GM12874 (cell line): Measurements from ENCODE around the gene SLC6A5.

ENCODE experiments used
- TF ChIP-seq, protein P1 (sequence below): IDR thresholded peaks from 2 replicates; pipeline ENCODE4 v1.5.1; 2011; ENCODE audit warnings: low read depth, mild to moderate bottlenecking, control low read depth, low read length, moderate library complexity; ENCODE audit not compliant: insufficient read depth

Gene SLC6A5

DNA sequence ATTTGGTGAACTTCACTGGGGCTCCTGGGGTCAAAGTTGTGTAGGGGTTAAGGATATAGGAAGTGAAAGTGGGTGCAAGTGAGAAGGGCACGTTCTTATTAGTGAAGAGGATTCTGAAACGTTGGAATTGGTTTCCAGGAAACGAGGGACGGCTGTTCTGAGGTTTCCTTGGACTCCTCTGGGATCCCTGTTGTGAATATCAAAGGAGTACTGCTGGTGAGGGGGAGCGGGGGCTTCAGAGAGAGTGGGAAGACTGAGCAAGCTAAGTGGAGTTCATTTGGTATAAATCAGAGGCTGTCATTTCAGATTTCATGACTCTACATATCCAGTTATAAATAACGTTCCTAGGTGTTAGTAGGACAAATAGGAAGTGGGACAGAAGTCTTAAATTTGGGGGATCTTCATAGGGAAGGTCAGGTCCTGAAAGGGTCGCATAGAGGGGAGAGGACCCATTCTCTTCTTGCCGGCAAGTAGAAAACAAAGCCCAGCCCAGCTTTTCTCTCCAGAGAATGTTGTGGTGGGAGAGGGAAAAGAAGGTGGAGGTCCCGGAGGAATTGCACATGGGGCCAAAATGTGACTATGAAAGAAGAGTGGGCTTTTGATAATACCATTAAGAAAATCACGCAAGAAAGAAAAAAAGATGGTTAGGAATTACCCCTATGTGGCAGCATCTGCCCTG lies 68.9 kb downstream of the SLC6A5 start:
- TF ChIP-seq, protein P1, sequence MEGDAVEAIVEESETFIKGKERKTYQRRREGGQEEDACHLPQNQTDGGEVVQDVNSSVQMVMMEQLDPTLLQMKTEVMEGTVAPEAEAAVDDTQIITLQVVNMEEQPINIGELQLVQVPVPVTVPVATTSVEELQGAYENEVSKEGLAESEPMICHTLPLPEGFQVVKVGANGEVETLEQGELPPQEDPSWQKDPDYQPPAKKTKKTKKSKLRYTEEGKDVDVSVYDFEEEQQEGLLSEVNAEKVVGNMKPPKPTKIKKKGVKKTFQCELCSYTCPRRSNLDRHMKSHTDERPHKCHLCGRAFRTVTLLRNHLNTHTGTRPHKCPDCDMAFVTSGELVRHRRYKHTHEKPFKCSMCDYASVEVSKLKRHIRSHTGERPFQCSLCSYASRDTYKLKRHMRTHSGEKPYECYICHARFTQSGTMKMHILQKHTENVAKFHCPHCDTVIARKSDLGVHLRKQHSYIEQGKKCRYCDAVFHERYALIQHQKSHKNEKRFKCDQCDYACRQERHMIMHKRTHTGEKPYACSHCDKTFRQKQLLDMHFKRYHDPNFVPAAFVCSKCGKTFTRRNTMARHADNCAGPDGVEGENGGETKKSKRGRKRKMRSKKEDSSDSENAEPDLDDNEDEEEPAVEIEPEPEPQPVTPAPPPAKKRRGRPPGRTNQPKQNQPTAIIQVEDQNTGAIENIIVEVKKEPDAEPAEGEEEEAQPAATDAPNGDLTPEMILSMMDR: no peak

DNA sequence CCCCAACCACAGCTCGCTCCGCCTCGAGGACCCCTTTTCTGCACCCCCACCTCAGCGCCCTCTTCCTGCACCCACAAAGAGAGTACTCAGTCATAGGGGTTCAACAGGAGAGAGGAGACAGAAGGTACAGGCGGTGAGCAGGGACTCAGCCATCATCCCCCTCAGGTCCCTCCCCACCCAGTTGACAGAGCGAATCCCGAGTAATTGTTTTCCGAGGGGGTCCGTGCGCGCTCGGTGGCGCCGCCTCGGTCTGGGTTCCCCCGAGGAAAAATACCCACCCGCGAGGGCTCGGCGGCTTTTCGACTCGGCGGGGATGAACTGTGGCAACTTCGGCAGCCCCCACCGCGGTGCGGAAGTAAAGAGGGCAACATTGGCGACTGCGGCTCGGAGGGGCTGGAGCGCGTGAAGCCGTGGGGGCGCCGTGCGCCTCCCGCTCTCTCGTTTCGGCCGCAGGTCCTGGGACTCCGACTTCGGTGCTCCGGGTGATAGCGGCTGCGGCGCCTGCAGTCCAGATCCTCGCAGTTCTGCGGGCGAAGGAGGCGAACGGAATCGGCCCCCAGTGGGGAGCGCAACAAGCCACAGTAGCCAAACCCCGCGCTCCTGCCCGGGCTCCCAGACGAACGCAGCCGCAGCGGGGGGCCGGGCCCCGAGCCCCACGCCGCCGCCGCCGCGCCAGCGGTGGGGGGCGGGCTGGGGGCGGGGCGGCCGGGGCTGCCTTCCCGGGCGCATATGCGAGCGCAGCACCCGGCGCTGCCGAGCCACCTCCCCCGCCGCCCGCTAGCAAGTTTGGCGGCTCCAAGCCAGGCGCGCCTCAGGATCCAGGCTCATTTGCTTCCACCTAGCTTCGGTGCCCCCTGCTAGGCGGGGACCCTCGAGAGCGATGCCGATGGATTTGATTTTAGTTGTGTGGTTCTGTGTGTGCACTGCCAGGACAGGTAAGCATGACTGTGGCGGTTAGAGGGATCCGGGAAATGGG lies 69.7 kb downstream of the SLC6A5 start, which contains the start of gene NELL1:
TSS of gene NELL1 (plus strand) at position 743 of the 976 bp plus-strand sequence.
- TF ChIP-seq, protein P1: no peak

DNA sequence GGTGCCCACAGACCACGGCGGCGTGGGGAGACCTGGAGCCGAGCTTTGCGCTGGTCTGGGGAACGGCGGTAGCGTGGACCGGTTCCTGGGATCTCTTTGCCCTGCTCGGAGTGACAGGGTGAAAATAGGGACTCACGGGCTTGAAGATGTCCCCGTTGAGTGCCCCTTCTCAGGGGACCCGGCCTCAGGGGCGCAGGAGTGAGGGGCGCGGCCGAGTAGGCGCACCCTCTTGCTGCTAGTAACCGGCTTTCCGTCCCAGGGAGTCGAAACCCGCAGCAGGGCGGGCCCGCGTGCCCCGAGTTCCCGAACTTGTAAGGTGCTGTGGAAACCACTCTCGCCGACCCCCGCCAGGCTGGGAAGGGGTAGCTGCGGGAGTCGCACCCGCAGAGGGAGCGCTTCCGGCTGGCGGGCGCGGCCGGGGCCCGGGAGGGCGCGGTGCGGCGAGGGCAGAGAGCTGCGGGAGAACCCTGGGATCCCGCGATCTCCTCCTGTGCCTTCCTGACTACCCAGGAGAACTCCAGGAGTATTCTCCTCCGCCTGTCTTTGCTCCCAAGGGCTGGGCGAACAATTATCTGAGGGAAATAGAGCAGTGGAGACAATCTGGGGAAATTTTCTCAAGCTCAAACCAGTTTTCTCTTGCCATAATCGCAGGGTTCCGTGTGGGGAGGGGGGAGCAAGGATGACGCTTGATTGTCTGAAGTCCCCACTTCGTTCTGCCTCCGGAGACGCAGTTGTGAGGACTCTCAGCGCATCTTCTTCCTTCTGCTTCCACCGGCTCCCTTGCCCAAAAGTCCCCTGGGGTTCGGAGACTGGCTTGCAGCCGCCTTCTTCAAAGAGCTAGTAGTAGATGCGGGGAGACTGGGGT lies 70.6 kb downstream of the SLC6A5 start:
- TF ChIP-seq, protein P1: no peak

DNA sequence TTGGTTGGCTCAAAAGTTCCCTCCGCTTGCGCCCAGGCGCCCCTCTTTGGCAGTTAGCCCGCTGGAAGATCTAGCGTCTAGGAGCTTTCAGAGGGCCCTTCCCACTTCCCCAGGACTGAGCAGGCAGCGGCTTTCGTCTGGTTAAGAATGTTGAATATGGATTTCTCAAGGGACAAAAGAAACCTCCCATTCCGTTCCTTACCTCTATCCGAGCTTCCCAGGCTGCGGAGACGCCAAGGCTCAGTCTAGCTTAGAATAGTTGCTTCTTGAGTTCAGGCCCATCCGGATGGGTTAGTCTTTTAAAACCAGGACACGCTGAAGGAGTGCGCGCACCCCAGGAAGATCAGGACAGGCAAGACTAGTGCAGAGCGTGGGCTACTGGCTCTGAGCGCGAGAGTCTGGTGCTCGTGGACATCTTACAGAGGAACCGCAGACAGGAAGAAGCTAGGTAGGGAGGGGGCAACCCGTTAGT lies 71.6 kb downstream of the SLC6A5 start:
- TF ChIP-seq, protein P1: no peak

DNA sequence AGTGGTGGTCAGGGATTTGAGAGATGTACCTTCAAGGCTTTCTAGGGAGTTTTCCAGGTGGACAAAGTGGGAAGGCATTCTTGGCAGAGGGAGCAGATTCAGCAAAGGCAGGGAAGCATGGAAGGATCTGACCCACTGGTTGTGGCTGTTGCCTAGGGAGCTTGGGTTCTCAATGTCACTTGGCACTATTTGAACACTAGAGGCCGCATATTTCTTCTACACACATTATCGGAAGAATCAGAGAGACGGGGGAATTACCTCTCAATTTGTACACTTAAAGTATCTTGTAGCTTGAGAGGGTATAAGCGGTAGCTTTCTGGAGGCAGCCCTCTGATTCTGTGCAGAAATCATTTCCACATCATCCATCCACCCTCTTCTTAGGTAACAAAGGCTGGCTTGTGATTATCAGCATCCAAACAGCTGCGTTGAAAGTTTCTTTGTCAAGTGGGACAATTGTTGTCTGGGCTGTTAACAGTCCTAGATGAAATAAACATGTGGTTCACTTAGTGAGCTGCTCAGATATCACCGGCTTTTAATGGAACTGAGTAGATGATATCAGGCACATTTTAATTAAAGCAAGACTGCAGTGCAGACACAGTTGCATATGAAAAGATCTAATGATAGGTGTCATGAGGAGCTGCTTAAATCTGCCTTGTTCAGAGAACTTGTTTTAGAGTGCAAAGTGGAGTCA lies 72.6 kb downstream of the SLC6A5 start:
- TF ChIP-seq, protein P1: no peak

DNA sequence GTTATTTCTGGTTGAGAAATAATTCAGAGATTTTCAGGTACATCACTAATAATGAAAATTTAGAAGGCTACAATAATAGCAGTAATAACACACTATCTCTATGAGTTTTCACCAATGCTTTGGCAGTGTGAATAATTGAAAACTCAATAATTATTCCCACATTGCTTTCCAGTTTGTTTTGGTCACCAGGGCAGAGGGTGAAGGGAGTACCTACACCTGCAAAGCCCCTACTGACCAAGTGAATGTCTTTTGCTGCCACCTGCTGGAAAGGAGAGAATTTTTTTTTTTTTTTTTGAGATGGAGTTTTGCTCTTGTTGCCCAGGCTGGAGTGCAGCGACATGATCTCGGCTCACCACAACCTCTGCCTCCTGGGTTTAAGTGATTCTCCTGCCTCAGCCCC lies 73.2 kb downstream of the SLC6A5 start:
- TF ChIP-seq, protein P1: peak; percentile 39; the same call in 1 of the 2 replicates
